HG02884 (cell line): ENCODE measurements around the gene COX10.
"Not testable (repeated sequence)": the region's sequence is repeated elsewhere in the genome, so short reads cannot be mapped to it uniquely, and the experiment has no call there.

ENCODE experiments used
- ATAC-seq: cut with Tn5 transposase; IDR thresholded peaks from one replicate; pipeline ENCODE4 v1.9.1; 2021; ENCODE audit warnings: mild to moderate bottlenecking, moderate library complexity; ENCODE audit not compliant: unreplicated experiment

The COX10 gene

GRCh38 chr17:14168582-14168981, 99.3 kb downstream of the COX10 start:
- no peak for ATAC-seq

GRCh38 chr17:14169287-14169686, 100.0 kb downstream of the COX10 start:
- no peak for ATAC-seq

GRCh38 chr17:14169901-14170300, 100.6 kb downstream of the COX10 start:
- no peak for ATAC-seq

- ATAC-seq = not testable (repeated sequence)
Measured at GRCh38 chr17:14176989-14177388, 107.7 kb downstream of the COX10 start.

- not testable (repeated sequence) for ATAC-seq
Measured at GRCh38 chr17:14177801-14178200, 108.5 kb downstream of the COX10 start.

- not testable (repeated sequence) for ATAC-seq
Measured at GRCh38 chr17:14179951-14180350, 110.6 kb downstream of the COX10 start.

- ATAC-seq = not testable (repeated sequence)
Measured at GRCh38 chr17:14182084-14182483, 112.8 kb downstream of the COX10 start.

- ATAC-seq = not testable (repeated sequence)
Measured at GRCh38 chr17:14184536-14184935, 115.2 kb downstream of the COX10 start.

GRCh38 chr17:14186443-14186842, 117.1 kb downstream of the COX10 start:
- not testable (repeated sequence) for ATAC-seq

GRCh38 chr17:14190774-14191173, 121.5 kb downstream of the COX10 start:
- not testable (repeated sequence) for ATAC-seq

- ATAC-seq = not testable (repeated sequence)
Measured at GRCh38 chr17:14191469-14191868, 122.2 kb downstream of the COX10 start.

GRCh38 chr17:14192039-14192438, 122.7 kb downstream of the COX10 start:
- ATAC-seq = not testable (repeated sequence)

- ATAC-seq = not testable (repeated sequence)
Measured at GRCh38 chr17:14192636-14193344, 123.5 kb downstream of the COX10 start.

- peak; percentile 41 for ATAC-seq
Measured at GRCh38 chr17:14196377-14196997, 127.2 kb downstream of the COX10 start.

- no peak for ATAC-seq
Measured at GRCh38 chr17:14197057-14197456, 127.8 kb downstream of the COX10 start.

- no peak for ATAC-seq
Measured at GRCh38 chr17:14197586-14197985, 128.3 kb downstream of the COX10 start.

- ATAC-seq = no peak
Measured at GRCh38 chr17:14198013-14198412, 128.7 kb downstream of the COX10 start.

GRCh38 chr17:14198575-14198974, 129.3 kb downstream of the COX10 start:
- no peak for ATAC-seq

GRCh38 chr17:14199601-14200000, 130.3 kb downstream of the COX10 start:
- ATAC-seq = no peak

GRCh38 chr17:14200354-14200753, 131.1 kb downstream of the COX10 start:
- ATAC-seq = no peak

GRCh38 chr17:14201021-14201987, 132.0 kb downstream of the COX10 start:
- no peak for ATAC-seq
